Measurements from ENCODE around the gene PLCD3. TPM values are rescaled to one million over a fixed set of nuclear protein-coding genes. Genes with fewer than 3 reads are reported as not detected.

Gene PLCD3
- total and polyA plus RNA-seq, 2 of the 4 experiments (the other 2 are of a cell fraction): 5.6 to 36.6 TPM

DNA sequence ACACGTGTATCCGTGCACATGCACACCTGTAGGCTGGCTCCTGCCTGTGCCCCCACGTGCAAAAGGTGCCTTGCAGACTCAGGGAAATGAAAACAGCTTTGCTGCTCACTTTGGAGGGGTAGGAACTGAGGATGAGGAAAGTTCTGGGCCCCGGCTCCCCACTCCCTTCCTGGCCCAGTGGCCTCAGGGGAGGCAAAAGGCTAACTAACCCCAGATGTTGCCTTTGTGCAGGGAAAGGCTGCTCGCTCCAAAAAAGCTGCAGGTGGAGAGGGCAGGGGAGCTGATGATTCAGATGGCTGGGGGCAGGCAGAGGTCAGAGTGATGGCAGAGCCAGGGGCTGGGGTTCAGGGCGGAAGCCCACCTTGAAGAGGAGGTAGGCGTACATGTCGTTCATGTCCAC, 12.4 kb downstream of the PLCD3 start:
- 87% methylated on average over 3 of the region's 8 CpGs; no CpG with 5 or more reads in 1 of the 2 experiments for WGBS, 2 experiments (ENCODE audit: extremely low coverage in 2 of 2, insufficient read length in 1 of 2)
- Histone ChIP-seq H2AFZ (replicated peaks; ENCODE audit: low read length, poor library complexity) (no peak overlapping the region), H3K9me3 (ENCODE audit: control insufficient read depth, insufficient read depth, low read length) (no peaks in the 10 kb centered on the region), H4K5ac (ENCODE audit: low read depth, low read length) (no peak overlapping the region), H3K79me1 (ENCODE audit: low read depth in 1 of 2, low read length in 2 of 2) (peaks cover 27 to 38% of the 10 kb centered on the region in 2 experiments), H3K14ac (replicated peaks; ENCODE audit: low read depth, low read length) (no peak overlapping the region), H2AK9ac (replicated peaks; ENCODE audit: low read depth, low read length, poor library complexity) (no peak overlapping the region), H3K9ac (ENCODE audit: low read depth, low read length) (no peak overlapping the region), H4K20me1 (ENCODE audit: insufficient read depth, low read length) (no peaks in the 10 kb centered on the region), H2BK15ac (ENCODE audit: low read depth, low read length) (no peak overlapping the region), H2BK20ac (ENCODE audit: low read depth, low read length) (no peak overlapping the region), H3K18ac (ENCODE audit: low read depth, low read length) (no peak overlapping the region), H4K91ac (ENCODE audit: insufficient read depth, low read depth, low read length) (no peak overlapping the region), H3K4me2 (ENCODE audit: low read depth, low read length) (no peak overlapping the region), H2AK5ac (ENCODE audit: low read depth, low read length) (no peak overlapping the region; the same call in 1 of the 2 replicates), H2BK5ac (ENCODE audit: low read depth, low read length, poor library complexity, severe bottlenecking) (no peak overlapping the region), H2BK120ac (ENCODE audit: low read depth, low read length) (no peak overlapping the region), H3K23ac (ENCODE audit: low read depth, low read length) (no peak overlapping the region), H3K27ac (ENCODE audit: insufficient read depth, low read length) (no peak overlapping the region), H3K4me1 (ENCODE audit: control insufficient read depth, insufficient read depth, low read length) (peaks cover 23% of the 10 kb centered on the region), H3K9me1 (ENCODE audit: insufficient read depth, low read length) (peaks cover 21% of the 10 kb centered on the region), H3K27me3 (ENCODE audit: control insufficient read depth, insufficient read depth, low read length) (no peaks in the 10 kb centered on the region), H3K56ac (ENCODE audit: extremely low read depth, insufficient read depth, low read length) (no peak overlapping the region), H3K4me3 (ENCODE audit: insufficient read depth, low read depth, low read length) (no peak overlapping the region), H3K4ac (ENCODE audit: low read depth, low read length) (no peak overlapping the region), H3K36me3 (ENCODE audit: control insufficient read depth, insufficient read depth, low read length) (peaks cover 24% of the 10 kb centered on the region; the same call in 1 of the 2 replicates), H4K8ac (ENCODE audit: low read depth in 2 of 2, low read length in 2 of 2) (no peak overlapping the region)
- ChIA-PET POLR2A (ENCODE audit: unreplicated experiment) (no interaction called here), CTCF (no interaction called here)
- intact Hi-C loops (cut with micrococcal nuclease) (no loop called here), in situ Hi-C loops (cut with MboI; ENCODE audit: low sequenced_read_pairs) (no loop called here), dilution Hi-C loops (cut with HindIII; ENCODE audit: low sequenced_read_pairs, unreplicated experiment) (no loop called here)
- no peak for ATAC-seq (ENCODE audit: low read depth)
- no TSS peak for BruUV-seq (replicated peaks)
- DNase-seq: no peak
- TF ChIP-seq NFE2L2 (IDR thresholded peaks at IDR 0.05; ENCODE audit: low read depth, low read length) (no peak), MAFK (IDR thresholded peaks at IDR 0.05; ENCODE audit: low read depth, low read length) (no peak), RFX5 (IDR thresholded peaks at IDR 0.05; ENCODE audit: low read depth, low read length) (no peak), RCOR1 (IDR thresholded peaks at IDR 0.05; ENCODE audit: insufficient replicate concordance, low read length) (no peak)
- TF ChIP-seq, protein P1, sequence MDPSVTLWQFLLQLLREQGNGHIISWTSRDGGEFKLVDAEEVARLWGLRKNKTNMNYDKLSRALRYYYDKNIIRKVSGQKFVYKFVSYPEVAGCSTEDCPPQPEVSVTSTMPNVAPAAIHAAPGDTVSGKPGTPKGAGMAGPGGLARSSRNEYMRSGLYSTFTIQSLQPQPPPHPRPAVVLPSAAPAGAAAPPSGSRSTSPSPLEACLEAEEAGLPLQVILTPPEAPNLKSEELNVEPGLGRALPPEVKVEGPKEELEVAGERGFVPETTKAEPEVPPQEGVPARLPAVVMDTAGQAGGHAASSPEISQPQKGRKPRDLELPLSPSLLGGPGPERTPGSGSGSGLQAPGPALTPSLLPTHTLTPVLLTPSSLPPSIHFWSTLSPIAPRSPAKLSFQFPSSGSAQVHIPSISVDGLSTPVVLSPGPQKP (IDR thresholded peaks at IDR 0.05; ENCODE audit: borderline replicate concordance, low read depth, low read length): no peak
- TF ChIP-seq, protein P2, sequence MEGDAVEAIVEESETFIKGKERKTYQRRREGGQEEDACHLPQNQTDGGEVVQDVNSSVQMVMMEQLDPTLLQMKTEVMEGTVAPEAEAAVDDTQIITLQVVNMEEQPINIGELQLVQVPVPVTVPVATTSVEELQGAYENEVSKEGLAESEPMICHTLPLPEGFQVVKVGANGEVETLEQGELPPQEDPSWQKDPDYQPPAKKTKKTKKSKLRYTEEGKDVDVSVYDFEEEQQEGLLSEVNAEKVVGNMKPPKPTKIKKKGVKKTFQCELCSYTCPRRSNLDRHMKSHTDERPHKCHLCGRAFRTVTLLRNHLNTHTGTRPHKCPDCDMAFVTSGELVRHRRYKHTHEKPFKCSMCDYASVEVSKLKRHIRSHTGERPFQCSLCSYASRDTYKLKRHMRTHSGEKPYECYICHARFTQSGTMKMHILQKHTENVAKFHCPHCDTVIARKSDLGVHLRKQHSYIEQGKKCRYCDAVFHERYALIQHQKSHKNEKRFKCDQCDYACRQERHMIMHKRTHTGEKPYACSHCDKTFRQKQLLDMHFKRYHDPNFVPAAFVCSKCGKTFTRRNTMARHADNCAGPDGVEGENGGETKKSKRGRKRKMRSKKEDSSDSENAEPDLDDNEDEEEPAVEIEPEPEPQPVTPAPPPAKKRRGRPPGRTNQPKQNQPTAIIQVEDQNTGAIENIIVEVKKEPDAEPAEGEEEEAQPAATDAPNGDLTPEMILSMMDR (conservative IDR thresholded peaks at IDR 0.05; ENCODE audit: low read depth, low read length): no peak
